Left lung (tissue), 10 donors: ENCODE measurements around the gene LIPI. TPM values are rescaled to one million over a fixed set of nuclear protein-coding genes. Genes with fewer than 3 reads are reported as not detected.

ENCODE experiments used
- ATAC-seq: fragments of 200-7000 bp; cut with Tn5 transposase; one replicate; pipeline ENCODE4 v1.9.1; 2020; ENCODE audit warnings: moderate library complexity
- DNase-seq, 4 donors: peaks; one replicate each; pipeline ENCODE4 v3.0.0-alpha.2; 2013 to 2020
- H3K27ac ChIP-seq, 2 donors: fragments of 200-600 bp; sonication (generic) in 1 of 2; one replicate each; pipeline versions ENCODE4 v1.5.0 to v1.8.0; 2020 to 2021
- H3K27me3 ChIP-seq, 2 donors: fragments of 200-600 bp; sonication (generic) in 1 of 2; one replicate each; pipeline versions ENCODE4 v1.5.0 to v1.8.0; 2020 to 2021
- H3K36me3 ChIP-seq, 2 donors: fragments of 200-600 bp; sonication (generic) in 1 of 2; one replicate each; pipeline versions ENCODE4 v1.5.0 to v1.8.0; 2020 to 2021
- H3K4me1 ChIP-seq, 2 donors: fragments of 200-600 bp; one replicate each; pipeline ENCODE4 v1.8.0; 2021
- H3K4me3 ChIP-seq, 2 donors: fragments of 200-600 bp; sonication (generic) in 1 of 2; one replicate each; pipeline versions ENCODE4 v1.5.0 to v1.8.0; 2020 to 2021; ENCODE audit warnings: mild to moderate bottlenecking in 1 of 2
- H3K9me3 ChIP-seq, 2 donors: fragments of 200-600 bp; sonication (generic) in 1 of 2; one replicate each; pipeline versions ENCODE4 v1.5.0 to v1.8.0; 2020 to 2021
- CTCF ChIP-seq, 2 donors: fragments of 200-600 bp; sonication (generic) in 1 of 2; IDR thresholded peaks; one replicate each; pipeline versions ENCODE4 v1.5.0 to v1.8.0; 2021; ENCODE audit warnings: antibody characterized with exemption in 2 of 2
- intact Hi-C, 2 donors: fragments of 100-400 bp; cut with DNase I; formaldehyde crosslinking; loops; one replicate each; pipeline versions ENCODE4 v1.11.2 to v1.14.2; 2022
- polyA plus RNA-seq, 6 donors: library from polyadenylated mRNA; unstranded; fragments of 120-200 nt; gene quantifications; one replicate each; pipeline ENCODE4 v1.2.1, GENCODE V29; 2013; ENCODE audit not compliant: insufficient read length in 6 of 6
- total RNA-seq, 2 donors: library from RNA; stranded (reverse); fragmentation: NEBNext Ultra II Directional; extraction: Animal tissue kit (Norgen Biotek cat#: 25700); gene quantifications; one replicate each; pipeline ENCODE4 v1.2.1, GENCODE V29; 2021
- donor health status: DM: no; HTN: yes; CAD: no.
- donor health status: DM: no; HTN: no; CAD: no.

The LIPI gene
- total and polyA plus RNA-seq, 8 donors = 0.30 to 0.90 (median 0.69) TPM; not detected in 2

GRCh38 chr21:14080764-14081096 is 130.0 kb downstream of the LIPI start:
- H3K27me3 ChIP-seq = no peaks in the 10 kb centered on the region
- peaks cover 0 to 81% of the 10 kb centered on the region in 2 donors for H3K9me3 ChIP-seq
- TF ChIP-seq CTCF (IDR thresholded peaks at IDR 0.05) = no peak
- DNase-seq (no peak), ATAC-seq (no peak)
- H3K36me3 ChIP-seq = no peaks in the 10 kb centered on the region
- no peak overlapping the region for H3K27ac ChIP-seq
- intact Hi-C loops = no loop called here
- no peaks in the 10 kb centered on the region for H3K4me1 ChIP-seq
- no peak overlapping the region for H3K4me3 ChIP-seq

GRCh38 chr21:14080040-14080763 is 130.6 kb downstream of the LIPI start:
- Histone ChIP-seq H3K27me3 (no peaks in the 10 kb centered on the region), H3K4me3 (no peak overlapping the region), H3K36me3 (no peaks in the 10 kb centered on the region), H3K27ac (no peak overlapping the region), H3K4me1 (no peaks in the 10 kb centered on the region), H3K9me3 (peaks cover 0 to 87% of the 10 kb centered on the region in 2 donors)
- intact Hi-C loops = no loop called here
- ATAC-seq (no peak), DNase-seq (peak in 1 of 4 donors; percentile 58)
- TF ChIP-seq CTCF (IDR thresholded peaks at IDR 0.05) = no peak

DNA sequence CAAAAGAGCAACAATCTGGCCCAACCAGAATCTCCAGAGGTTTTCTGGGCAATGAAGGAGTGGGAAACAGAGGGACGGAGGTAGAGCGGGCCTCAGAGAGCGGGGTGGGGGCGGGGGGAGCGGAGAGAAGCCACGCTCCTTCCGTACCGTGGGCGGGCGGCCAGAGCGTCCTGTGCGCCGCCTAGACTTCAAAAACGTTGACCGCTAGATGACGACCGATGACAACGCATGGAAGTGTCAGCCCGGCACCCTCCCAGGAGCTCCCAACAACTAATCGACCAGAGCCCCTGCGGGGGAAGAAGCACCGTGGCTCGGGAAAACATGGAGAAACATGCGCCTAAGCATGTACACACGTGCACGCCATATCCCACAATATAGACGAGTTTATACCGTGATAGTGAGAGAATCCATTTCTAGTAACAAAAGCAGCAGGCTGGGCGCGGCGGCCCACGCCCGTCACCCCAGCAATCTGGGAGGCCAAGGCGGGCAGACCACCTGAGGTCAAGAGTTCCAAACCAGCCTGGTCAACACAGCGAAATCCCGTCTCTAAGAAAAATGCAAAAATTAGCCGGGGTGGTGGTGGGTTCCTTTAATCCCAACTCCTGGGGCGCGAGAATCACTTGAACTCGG is 131.9 kb downstream of the LIPI start:
- Histone ChIP-seq H3K27me3 (no peaks in the 10 kb centered on the region), H3K36me3 (no peaks in the 10 kb centered on the region), H3K4me1 (no peaks in the 10 kb centered on the region), H3K9me3 (peaks cover 0 to 80% of the 10 kb centered on the region in 2 donors), H3K4me3 (no peak overlapping the region), H3K27ac (no peak overlapping the region)
- peak in 1 of 4 donors; percentile 60 for DNase-seq
- ATAC-seq = no peak
- no peak for TF ChIP-seq CTCF (IDR thresholded peaks at IDR 0.05)
- intact Hi-C loops = no loop called here

DNA sequence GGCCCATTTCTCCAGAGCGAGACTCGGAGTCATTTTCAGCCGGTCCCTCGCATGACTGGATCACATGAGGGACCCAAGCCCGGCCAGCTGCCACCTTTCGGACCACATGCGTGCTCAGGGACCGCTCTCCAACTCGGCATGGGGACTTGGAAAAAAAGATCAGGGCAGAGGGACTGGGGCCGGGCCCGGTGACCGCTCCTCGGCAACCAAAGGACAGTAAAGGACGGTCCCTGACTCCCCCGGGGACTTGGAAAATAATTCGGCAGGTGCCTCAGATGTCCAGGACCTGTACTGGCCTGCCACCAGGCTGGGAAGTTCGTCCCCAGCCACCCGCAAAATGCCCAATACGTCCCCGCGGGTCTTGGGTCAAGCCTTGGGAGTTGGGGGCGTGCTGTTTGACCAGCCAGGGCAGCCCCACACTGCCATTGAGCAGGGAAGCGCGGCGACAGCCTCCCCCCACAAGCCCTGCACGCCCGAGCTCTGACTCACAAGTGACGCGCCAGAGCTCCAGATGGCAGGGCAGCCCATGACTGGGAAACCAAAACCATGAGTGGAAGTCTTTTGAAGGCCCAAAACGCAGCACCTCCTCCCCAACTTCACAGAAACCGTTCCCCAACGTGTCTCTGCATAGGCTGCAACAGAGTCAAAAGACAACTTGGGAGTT is 134.5 kb downstream of the LIPI start:
- no peak for TF ChIP-seq CTCF (IDR thresholded peaks at IDR 0.05)
- Histone ChIP-seq H3K27ac (no peak overlapping the region), H3K9me3 (peaks cover 0 to 81% of the 10 kb centered on the region in 2 donors), H3K36me3 (no peaks in the 10 kb centered on the region), H3K4me1 (no peaks in the 10 kb centered on the region), H3K4me3 (no peak overlapping the region), H3K27me3 (no peaks in the 10 kb centered on the region)
- intact Hi-C loops = no loop called here
- ATAC-seq = no peak
- peak in 1 of 4 donors; percentile 67 for DNase-seq
